Measurements from ENCODE around the gene DUS1L. TPM values are rescaled to one million over a fixed set of nuclear protein-coding genes. Genes with fewer than 3 reads are reported as not detected.
A peak's percentile ranks its signal among the peaks of the same experiment; 100 is the strongest.

Gene DUS1L
- total RNA-seq, 1 experiment from 2014 or later = 176 TPM

GRCh38 chr17:82033359-82034085 lies 32.1 kb downstream of the DUS1L start:
- CTCF ChIA-PET = interaction anchor here (4.8 kb wide), 1 partner anchor 12 kb away, joined by 57 read pairs; the partner anchor contains the start of genes CENPX and LRRC45

More at GRCh38 chr17:82033359-82034085, 32.1 kb downstream of the DUS1L start:
- Histone ChIP-seq H3K27me3 (ENCODE audit: insufficient read depth, low read length) (no peaks in the 10 kb centered on the region), H3K9me2 (ENCODE audit: insufficient read depth) (no peaks in the 10 kb centered on the region), H3K4me1 (ENCODE audit: control insufficient read depth in 1 of 2, insufficient read depth in 2 of 2, low read length in 2 of 2) (peaks cover 20 to 67% of the 10 kb centered on the region in 2 experiments), H3K4me2 (ENCODE audit: low read length) (peak overlapping the region; percentile 98; the same call in 1 of the 2 replicates), H3K79me2 (ENCODE audit: insufficient read depth, low read length) (peaks cover 28% of the 10 kb centered on the region; the same call in 1 of the 2 replicates), H3K9me3 (ENCODE audit: control insufficient read depth in 1 of 2, insufficient read depth in 1 of 2, low read depth in 1 of 2, low read length in 2 of 2) (no peaks in the 10 kb centered on the region), H3K9ac (ENCODE audit: low read length) (peak overlapping the region; percentile 93; the same call in 1 of the 2 replicates), H2AFZ (ENCODE audit: low read depth, low read length, poor library complexity, severe bottlenecking) (no peak overlapping the region), H4K20me1 (ENCODE audit: insufficient read depth) (no peaks in the 10 kb centered on the region), H3K4me3 (replicated peaks in 1 of 2; ENCODE audit: low read depth in 1 of 2, low read length in 2 of 2) (no peak overlapping the region; a peak in 1 of 4 replicates), H3K36me3 (ENCODE audit: control insufficient read depth in 1 of 2, insufficient read depth in 2 of 2, low read length in 2 of 2) (peaks cover 0 to 12% of the 10 kb centered on the region in 2 experiments; a peak in 1 of 4 replicates), H3K27ac (ENCODE audit: low read depth, low read length) (peak overlapping the region; percentile 92; the same call in 1 of the 2 replicates)
- TF ChIP-seq RAD21 (IDR thresholded peaks at IDR 0.05; ENCODE audit: low read depth) (no peak), CBX3 (IDR thresholded peaks at IDR 0.05; ENCODE audit: low read depth) (no peak), FOSL1 (IDR thresholded peaks at IDR 0.05; ENCODE audit: low read depth) (no peak), REST (IDR thresholded peaks at IDR 0.05; ENCODE audit: low read depth) (no peak), YY1 (IDR thresholded peaks at IDR 0.05; ENCODE audit: extremely low read depth, insufficient replicate concordance, low read depth, low read length) (no peak), EZH2 (IDR thresholded peaks at IDR 0.05) (no peak), SIN3A (IDR thresholded peaks at IDR 0.05; ENCODE audit: low read depth) (no peak), ZBTB33 (IDR thresholded peaks at IDR 0.05; ENCODE audit: extremely low read depth, insufficient replicate concordance, low read length) (no peak), ATF3 (IDR thresholded peaks at IDR 0.05) (no peak), EGR1 (IDR thresholded peaks at IDR 0.05; ENCODE audit: low read depth) (no peak), ZNF274 (IDR thresholded peaks at IDR 0.05; ENCODE audit: low read depth, low read length) (no peak), POLR2AphosphoS5 (IDR thresholded peaks at IDR 0.05; ENCODE audit: low read depth, low read length) (no peak)
- POLR2A ChIA-PET = no interaction called here
- RAD21 ChIA-PET (ENCODE audit: low non-redundant PET in 1 of 2, low total read pairs in 2 of 2, uncharacterized antibody in 2 of 2, unreplicated experiment in 2 of 2) = no interaction called here
- intact Hi-C loops (cut with micrococcal nuclease) = loop anchor here (5.0 to 10.0 kb wide), 4 partner anchors 261 to 381 kb away; partner anchors contain the start of genes HEXD and OGFOD3
- ATAC-seq = no peak
- DNase-seq (ENCODE audit: low read depth, low spot score) = no peak
- no TSS peak for BruUV-seq (replicated peaks)
